GM19372 (cell line): ENCODE data around the gene ARHGAP11B.
"Not testable (repeated sequence)": the region's sequence is repeated elsewhere in the genome, so short reads cannot be mapped to it uniquely, and the experiment has no call there.

ENCODE experiments used
- ATAC-seq: cut with Tn5 transposase; IDR thresholded peaks from one replicate; pipeline ENCODE4 v1.9.1; 2021; ENCODE audit warnings: mild to moderate bottlenecking, low read depth, moderate library complexity; ENCODE audit not compliant: unreplicated experiment

The ARHGAP11B gene

DNA sequence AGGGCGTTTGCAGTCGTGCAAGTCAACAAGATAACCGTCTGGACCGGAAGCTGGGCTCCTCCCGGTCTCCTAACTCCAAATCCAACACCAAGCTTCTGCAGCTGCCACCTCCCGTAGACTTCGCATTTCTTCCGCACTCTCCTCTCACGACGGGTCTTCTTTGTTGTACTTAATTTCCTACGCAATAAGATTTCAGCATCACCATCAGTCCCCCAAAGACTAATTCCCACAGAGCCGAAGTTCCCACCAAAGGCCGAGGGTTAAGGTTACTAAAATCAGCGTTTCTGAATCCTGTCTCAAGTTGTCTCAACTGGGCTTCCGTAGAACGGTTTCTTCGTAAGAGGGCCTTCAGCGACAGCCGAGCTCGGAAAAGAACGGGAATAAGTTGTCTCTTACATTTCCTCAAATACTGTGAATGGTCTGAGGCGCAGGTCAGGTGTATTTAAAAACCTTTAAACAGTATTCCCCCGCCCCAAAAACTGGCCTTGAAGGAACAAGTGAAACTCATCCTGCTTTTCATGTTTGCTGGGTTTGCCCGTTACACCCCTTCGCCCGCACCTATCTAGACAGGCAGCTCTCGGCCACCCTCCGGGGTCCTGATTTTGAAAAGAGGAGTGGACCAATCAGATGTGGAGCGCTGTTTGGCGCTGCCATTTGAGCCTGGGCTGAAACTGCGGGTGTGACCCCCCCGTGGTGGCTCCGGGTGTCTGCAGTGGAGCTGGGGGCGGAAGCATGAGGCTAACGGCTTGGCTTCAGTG is at the start of gene ARHGAP11B:
Gene ARHGAP11B (plus strand): TSS at position 693 of the 758 bp plus-strand sequence.
- ATAC-seq: peak; percentile 89

DNA sequence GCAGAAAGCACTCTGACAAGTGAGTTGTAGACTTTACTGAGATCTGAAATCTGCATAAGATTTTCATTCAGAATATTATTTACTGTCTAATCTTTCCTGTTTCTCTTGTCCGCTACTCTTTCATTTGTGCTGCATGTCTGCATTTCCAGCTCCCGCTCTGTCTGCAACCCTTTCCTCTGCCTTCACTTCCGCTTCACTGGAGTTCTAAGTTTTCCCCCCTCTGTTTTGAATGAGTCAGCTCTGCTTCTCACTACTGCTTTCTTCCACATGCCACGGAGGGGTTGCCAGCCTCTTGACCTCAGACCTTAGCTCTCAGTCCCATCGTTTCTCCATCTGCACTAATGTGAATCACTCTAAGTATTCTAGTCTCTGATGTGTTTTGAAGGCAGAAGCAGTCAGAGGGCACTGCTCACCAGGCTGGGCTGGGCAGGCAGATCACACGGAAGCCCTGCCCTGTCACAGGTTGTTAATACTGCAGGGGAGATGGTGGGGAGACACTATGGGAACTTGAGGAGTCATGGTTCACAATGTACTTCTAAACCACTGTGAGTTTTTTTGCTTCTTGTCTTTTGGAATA is 46.4 kb upstream of the ARHGAP11B start:
- not testable (repeated sequence) for ATAC-seq

DNA sequence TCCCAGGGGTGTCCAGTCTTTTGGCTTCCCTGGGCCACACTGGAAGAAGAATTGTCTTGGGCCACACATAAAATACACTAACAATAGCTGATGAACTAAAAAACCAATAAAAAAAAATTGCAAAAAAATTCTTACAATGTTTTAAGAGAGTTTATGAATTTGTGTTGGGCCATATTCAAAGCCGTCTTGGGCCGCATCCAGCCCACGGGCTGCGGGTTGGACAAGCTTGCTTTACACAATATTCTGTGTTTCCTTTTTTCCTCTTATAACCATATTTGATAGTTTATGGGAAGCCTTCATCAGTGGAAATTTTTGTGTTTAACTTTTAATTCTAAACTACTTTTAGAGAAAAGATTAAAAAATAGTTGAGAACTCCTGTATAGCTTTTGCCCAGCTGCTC is 45.2 kb upstream of the ARHGAP11B start:
- ATAC-seq: not testable (repeated sequence)

DNA sequence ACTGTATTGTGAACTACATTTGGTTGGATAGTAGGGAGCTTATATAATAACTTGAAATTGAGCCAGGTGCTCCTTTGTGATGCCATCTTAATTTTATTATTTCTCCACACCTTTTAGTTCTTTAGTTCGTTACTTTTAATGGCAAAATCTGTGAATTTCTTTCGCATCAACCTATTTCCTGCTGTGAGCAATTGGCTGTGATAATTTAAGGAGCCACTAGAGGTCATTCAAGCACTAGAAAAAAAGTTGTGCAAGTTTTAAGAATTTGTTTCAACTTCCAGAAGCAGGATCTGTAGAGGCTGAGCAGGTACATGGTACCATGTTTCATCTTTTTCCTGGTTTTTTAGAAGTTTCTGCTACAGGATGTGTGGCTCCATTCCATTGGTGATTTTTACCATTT is 27.0 kb upstream of the ARHGAP11B start:
- ATAC-seq: not testable (repeated sequence)

DNA sequence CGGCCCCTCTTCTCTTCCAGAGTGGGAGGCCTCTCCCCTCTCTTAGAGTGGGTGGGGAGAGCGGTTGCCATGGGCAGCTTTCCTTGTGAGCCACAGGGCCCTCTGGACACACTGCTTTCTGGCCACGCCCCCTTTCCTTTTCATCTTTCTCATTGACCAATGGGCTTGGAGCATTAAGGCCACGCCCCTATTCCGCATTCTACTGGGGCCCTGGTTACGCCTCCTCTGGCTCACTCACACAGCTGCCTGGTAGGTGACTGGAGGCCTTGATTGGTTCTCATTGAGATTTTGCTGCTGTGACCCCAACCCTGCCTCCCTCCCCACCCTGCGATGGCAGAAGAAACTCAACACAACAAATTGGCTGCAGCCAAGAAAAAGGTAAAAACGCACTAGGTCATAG is 22.1 kb upstream of the ARHGAP11B start, which contains the start of gene GOLGA8H:
Gene GOLGA8H (plus strand): TSS at position 233 of the 400 bp plus-strand sequence. CDS start 98 bp downstream, at position 331.
- ATAC-seq: not testable (repeated sequence)

DNA sequence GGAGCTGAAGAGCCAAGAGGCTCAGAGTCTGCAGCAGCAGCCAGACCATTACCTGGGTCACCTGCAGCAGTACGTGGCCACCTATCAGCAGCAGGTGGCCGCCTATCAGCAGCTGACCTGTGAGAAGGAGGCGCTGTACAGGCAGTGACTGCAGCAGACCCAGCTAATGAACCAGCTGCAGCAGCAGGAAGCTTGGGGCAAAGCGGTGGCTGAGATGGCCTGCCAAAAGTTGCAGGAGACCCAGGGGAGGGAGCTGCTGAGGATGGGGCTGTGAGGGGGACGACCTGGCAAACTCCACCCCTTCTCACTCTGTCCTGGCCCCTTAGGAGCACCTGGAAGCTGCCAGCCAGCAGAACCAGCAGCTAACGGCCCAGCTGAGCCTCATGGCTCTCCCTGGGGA is 13.7 kb upstream of the ARHGAP11B start:
- ATAC-seq: not testable (repeated sequence)

DNA sequence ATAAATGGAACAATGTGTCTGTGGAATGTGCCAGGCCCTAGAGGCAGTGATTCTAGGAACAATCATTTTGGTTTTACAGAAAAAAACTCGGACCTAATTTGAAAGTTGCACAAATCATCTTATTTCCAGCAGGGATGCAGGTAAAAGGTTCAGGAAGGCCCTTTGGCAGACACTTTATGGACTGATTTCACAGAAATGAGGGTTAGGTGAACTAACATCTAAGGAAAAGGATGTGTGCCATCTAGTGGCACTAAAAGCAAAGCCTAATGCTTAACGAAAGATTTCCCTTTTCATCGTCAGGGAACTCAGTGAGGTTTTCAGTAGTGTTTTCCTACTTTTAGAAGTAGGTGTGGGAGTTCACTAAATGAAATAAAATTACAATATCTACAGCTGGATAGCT is 4.6 kb upstream of the ARHGAP11B start:
- not testable (repeated sequence) for ATAC-seq

DNA sequence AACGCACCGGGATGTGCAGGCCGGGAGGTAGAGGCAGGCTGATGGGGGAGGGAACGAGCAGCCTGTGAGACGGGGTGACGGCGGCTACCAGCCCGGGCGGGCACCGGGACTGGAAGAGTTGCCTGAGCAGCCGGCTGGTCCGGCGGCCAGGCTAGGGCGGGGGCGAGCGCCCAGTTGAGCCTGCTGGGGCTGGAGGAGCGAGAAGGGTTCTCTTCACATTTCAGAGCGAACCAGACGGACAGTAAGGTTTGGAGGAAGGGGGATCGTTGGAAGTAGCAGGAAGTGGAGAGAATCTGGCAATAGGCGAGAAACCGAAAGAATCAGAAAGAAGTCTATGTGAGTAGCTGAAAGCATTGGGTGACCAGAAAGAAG is 252 bp downstream of the ARHGAP11B start:
- peak; percentile 41 for ATAC-seq

DNA sequence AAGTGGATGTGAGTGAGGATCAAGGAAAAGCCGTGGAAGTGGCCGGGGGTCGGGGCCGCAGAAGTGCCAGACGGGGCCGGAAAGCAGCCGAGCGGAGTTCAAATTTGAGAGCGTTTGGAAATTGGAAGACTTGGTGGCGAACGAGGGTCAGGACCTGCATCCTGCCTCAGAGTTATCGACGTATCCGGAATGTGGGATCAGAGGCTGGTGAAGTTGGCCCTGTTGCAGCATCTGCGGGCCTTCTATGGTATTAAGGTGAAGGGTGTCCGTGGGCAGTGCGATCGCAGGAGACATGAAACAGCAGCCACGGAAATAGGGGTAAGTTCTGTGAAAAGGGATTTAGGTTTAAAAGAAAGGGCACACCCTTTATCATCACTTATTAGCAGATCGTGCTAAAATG is 704 bp downstream of the ARHGAP11B start:
- not testable (repeated sequence) for ATAC-seq

DNA sequence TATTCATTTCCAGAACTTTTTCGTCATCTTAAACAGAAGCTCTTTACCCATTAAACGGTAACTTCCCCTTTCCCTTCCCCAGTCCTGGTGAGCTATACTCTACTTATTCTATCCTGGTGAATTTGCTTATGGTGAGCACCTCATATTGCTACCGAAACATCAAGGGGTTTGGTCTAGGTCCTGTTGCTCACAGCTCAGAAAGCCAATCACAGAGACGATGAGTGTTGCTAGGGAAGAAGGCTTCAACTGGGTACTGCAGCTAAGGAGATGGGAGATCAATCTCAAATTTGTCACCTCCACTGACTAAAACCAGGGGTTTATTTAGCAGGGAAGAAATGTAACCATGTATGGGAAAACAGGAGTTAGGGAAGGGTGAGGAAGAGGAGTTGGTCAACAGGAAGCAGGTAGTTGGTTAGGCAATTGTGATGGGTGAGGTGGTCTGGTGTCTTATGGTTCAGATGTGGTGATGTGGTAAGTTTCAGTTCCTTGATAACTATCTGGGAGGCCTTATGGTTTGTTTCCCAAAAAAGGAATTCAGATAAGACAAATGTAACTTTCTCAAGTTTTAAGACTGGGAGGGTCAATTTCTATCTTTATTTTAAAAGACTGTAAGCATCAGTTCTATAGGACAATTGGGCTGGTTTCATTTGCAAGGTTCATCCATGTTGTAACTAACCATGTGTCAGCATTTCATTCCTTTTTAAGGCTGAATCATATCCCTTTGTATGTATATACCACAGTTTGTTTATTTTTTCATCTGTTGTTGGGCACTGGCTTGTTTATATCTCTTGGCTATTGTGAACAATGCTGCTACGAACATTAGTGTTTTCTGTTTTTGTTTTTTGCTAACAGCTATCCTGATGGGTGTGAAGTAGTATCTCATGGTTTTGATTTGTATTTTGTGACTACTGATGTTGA is 24.3 kb downstream of the ARHGAP11B start:
- ATAC-seq: no peak

DNA sequence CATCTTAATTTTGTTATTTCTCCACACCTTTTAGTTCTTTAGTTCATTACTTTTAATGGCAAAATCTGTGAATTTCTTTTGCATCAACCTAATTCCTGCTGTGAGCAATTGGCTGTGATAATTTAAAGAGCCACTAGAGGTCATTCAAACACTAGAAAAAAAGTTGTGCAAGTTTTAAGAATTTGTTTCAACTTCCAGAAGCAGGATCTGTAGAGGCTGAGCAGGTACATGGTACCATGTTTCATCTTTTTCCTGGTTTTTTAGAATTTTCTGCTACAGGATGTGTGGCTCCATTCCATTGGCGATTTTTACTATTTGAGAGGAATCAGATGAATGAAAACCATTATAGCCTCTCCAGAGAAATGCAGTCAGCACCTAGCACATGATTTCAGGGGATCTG is 35.2 kb downstream of the ARHGAP11B start:
- ATAC-seq: not testable (repeated sequence)

DNA sequence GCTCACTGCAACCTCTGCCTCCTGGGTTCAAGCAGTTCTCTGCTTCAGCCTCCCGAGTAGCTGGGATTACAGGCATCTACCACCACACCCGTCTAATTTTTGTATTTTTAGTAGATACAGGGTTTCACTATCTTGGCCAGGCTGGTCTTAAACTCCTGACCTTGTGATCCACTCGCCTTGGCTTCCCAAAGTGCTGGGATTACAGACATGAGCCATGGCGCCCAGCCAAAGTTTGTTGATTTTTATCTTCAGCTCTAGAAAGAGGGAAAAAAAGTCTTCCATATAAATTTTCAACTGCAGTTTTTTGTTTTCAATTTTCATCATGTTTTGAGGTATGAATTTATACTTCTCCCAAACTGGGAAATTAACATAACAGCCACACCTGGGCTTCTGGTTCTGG is 43.7 kb downstream of the ARHGAP11B start:
- ATAC-seq: not testable (repeated sequence)

DNA sequence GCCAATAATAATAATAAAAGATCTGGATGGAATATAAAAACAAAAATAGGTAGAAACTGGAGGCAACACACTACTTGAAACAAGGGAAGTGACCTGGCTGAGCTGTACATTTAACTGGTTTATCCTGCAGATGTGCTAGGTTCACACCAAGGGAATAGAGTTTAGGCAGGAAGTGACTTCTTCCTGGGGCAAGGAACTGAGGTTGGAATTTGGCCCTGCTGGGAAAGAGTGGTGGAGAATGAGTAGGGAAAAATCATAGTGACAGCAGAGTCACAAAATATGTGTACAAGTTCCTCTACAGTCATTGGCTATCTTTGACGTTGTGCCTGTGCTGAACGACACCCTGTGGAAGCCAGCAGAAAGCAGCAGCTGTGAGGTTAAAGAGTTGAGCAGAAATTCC is 44.1 kb downstream of the ARHGAP11B start:
- ATAC-seq: no peak

DNA sequence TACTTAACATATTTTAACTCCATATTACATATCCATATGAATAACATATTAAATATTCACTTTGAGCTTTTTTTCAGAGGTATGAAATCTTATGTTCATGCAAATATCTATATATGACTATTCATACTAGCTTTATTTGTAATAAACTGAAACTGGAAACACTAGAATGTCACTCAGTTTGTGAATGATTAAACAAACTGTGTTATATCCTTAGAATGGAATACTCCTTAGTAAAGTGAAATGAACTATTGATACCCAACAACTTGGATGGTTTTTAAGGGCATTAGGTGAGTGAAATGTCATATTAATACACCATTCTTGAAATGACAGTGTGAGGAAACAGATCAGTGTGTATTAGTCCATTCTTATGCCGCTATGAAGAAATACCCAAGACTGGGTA is 45.4 kb downstream of the ARHGAP11B start:
- no peak for ATAC-seq

DNA sequence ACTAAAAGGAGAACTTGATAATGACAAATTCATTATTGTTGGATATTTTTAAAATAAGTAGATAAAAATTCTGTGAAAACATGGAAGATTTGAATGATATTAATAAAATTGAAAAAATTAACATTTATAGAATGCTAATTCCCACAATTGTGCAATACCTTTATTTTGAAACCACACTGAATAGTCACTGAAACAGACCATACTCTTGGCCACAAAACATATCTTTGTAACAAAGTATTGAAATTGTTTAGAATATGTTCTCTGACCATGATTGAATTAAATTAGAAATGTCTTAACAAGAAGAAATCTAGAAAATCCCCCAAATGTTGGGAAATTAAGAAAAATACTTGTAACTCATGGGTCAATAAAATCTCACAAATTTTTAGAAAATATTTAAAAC is 49.2 kb downstream of the ARHGAP11B start:
- no peak for ATAC-seq

DNA sequence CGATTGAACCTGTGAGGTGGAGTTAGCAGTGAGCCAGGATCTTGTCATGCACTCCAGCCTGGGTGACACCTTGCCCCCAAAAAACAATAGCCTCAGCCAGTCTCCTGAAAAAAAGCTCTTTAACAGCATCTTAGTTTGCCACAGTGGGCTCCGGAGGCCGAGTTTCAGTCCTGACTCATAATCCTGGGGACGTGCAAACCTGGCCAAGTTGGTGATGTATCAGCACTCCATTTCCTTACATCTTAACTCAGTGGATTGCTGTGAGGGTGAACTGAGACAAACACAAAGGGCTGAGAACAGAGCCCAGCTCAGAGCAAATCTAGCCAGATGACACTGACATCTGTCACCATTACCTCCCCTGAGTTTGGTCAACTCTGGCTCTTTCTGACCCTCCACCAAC is 50.0 kb downstream of the ARHGAP11B start:
- ATAC-seq: not testable (repeated sequence)

DNA sequence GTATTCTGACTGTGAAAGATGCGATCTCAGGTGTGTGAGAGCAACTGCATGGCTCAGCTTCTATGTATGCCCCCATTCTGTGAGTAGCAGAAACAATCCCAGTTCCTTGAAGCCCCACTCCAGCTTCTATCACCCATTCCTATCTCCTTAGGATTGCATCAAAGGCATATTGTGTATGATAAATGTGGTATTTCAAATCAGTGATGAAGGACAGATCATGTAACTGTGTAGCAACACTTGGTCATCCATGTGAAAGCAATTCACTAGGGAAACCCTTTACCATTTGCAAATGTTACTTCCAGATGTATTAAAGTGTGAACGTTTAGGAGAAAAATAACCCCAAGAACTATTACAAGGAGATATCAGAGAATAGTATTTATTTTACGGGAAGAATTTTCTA is 55.1 kb downstream of the ARHGAP11B start:
- ATAC-seq: not testable (repeated sequence)

DNA sequence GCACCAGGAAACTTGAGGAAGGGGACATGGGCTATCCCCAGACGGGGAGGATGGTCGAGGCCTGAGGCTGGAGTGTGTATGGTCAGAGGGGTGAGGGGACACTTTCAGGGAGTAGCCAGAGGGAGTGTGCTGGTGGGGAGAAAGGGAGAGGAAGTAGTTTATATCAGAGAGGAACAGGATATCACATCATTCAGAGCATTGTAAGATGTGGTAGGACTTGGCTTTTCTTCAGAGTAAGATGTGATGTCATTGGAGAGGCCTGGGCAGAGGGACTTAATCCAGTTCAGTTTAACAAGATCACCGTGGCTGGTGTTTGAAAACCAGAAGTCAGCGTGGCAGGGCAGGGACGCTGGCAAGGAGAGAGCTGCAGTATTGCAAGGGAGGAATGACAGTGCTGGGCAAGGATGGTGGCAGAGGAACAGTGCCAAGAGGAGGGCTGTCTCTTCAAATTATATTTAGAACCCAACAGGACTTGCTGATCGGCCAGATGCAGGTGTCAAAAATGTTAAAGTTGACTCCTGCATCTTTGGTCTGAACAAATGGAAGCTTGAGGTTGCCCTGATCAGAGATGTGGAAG is 59.9 kb downstream of the ARHGAP11B start:
- not testable (repeated sequence) for ATAC-seq

DNA sequence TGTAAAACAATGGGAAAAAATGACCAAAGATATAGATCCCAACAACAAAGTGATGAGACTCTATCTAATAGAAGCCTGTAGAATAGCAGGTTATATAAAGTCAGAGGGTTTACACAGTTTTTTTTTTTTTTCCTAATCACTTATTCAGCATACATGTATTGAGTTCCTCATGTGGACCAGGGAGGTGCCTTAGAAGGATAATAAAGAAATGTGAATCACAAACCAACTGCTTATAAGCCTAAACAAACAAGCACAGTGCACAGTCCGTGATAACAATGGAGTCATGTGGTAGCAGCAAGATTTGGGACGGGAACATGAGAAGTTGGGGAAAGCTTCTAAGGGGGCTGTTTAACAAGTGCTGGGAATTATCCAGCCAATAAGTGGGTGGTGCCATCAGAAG is 60.7 kb downstream of the ARHGAP11B start:
- ATAC-seq: not testable (repeated sequence)
